Measurements from ENCODE around the gene UBE2N.

The UBE2N gene, protein sequence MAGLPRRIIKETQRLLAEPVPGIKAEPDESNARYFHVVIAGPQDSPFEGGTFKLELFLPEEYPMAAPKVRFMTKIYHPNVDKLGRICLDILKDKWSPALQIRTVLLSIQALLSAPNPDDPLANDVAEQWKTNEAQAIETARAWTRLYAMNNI

GRCh38 chr12:93441617-93442410 lies at the start of gene UBE2N:
UBE2N (minus strand) TSS chr12:93441947; CDS start chr12:93441884, 63 bp downstream.
- DNase-seq, result peak; percentile 95

- no peak for DNase-seq
These were observed 42.7 kb upstream of the UBE2N start for GRCh38 chr12:93484315-93484981.

GRCh38 chr12:93483151-93483807 lies 41.5 kb upstream of the UBE2N start:
- no peak for DNase-seq

- no peak for DNase-seq
These were observed 41.0 kb upstream of the UBE2N start for GRCh38 chr12:93482721-93483120.

- DNase-seq, result no peak
These were observed 34.8 kb upstream of the UBE2N start for GRCh38 chr12:93476555-93476954.

DNA sequence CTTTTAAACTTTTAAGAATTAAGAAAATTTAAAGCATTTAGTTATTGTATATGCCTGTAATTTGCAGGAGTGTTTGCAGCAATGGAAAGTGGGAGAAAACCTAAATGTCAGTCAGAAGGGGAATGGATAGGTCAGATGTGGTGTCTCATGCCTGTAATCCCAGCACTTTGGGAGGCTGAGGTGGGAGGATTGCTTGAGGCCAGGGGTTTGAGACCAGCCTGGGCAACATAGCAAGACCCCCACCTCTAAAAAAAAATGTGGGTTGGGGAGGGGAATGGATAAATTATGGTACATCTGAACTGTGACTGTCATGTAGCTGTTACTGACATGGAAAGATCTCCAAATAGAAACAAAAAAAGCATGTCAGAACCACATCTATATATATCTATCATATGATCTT lies 27.6 kb upstream of the UBE2N start:
- no peak for DNase-seq

DNA sequence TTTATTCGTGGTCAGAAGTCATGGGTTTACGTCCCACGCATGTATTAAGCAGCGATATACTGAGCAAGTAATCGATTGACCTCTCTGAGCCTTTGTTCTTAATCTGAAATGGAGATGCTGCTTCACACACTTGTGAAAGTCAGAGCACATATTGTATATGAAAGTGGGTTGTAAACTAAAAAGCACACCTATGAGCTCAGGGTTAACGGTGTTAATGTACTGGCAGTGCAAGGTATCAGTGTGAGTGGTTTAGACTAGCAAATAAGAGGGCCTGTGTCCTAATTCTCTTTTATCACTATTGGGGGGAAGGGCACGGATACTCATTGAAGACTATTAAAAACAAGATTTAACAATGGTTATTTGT lies 26.2 kb upstream of the UBE2N start:
- no peak for DNase-seq

GRCh38 chr12:93467351-93468007 lies 25.7 kb upstream of the UBE2N start, which contains the start of gene MRPL42:
MRPL42 (plus strand) TSS chr12:93467514; CDS start chr12:93469286, 1,772 bp downstream.
- DNase-seq, result peak; percentile 87 to 92

GRCh38 chr12:93466625-93467350 lies 25.0 kb upstream of the UBE2N start:
- no peak for DNase-seq

GRCh38 chr12:93465841-93466240 lies 24.1 kb upstream of the UBE2N start:
- DNase-seq, result no peak

- no peak for DNase-seq
These were observed 19.8 kb upstream of the UBE2N start for GRCh38 chr12:93461503-93461902.

DNA sequence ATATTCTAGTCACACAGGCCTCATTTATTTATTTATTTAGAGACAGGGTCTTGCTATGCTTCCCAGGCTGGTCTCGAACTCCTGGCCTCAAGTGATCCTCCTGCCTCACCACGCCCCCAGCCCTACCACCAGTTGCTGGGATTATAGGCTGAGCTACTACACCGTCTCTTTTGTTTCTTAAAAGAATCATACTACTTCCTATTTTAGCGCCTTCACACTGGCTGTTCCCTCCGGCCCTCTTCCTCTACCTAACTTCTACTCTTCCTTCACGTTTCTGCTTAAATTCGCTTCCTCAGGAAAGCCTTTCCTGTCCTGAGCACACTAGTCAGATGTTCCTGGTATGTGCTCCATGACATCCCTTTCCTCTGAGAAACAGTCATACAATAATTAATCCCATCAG lies 19.2 kb upstream of the UBE2N start:
- no peak for DNase-seq

DNA sequence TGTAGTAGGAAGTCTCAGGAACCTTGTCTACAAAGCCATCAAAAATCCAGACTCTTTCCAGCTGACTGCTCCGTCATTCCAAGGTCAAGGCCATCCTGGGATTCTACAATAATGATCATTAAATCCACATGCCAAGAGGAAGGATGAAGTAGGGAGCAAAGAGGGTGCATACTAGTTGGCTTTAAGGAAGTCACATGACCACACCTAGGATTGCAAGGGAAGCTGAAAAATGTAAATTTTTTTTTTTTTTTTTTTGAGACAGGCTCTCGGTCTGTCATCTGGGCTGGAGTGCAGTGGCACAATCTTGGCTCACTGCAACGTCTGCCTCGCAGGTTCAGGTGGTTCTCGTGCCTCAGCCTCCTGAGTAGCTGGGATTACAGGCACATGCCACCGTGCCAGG lies 18.3 kb upstream of the UBE2N start:
- no peak for DNase-seq

GRCh38 chr12:93459097-93459496 lies 17.4 kb upstream of the UBE2N start:
- DNase-seq, result no peak

DNA sequence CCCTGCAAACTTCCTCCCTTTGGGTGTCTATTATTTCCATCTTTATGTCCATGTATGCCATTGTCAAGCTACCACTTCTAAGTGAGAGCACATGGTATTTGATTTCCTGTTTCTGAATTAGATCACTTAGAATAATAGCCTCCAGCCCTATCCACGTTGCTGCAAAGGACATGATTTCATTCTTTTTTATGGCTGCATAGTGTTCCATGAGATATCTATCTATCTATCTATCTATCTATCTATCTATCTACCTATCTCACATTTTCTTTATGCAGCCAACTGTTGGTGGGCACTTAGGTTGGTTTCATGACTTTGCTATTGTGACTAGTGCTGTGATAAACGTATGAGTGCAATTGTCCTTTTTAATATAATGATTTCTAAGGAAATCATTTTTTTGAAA lies 14.3 kb upstream of the UBE2N start:
- DNase-seq, result no peak

DNA sequence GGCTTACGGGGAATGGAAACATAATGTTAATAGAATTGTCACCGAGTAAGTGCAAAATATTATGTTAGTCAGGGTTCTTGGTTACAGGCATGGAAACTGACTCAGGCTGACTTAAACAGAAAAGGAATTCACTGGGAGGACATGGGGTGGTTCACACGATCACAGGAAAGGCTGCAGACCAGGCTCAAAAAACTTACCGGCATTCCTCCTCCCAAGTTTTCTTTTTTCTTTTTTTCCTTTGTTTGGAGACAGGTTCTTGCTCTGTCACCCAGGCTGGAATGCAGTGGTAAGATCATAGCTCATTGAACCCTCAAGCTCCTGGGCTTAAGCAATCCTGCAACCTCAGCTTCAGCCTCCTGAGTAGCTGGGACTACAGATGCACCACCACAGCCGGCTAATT lies 11.9 kb upstream of the UBE2N start:
- no peak for DNase-seq

DNA sequence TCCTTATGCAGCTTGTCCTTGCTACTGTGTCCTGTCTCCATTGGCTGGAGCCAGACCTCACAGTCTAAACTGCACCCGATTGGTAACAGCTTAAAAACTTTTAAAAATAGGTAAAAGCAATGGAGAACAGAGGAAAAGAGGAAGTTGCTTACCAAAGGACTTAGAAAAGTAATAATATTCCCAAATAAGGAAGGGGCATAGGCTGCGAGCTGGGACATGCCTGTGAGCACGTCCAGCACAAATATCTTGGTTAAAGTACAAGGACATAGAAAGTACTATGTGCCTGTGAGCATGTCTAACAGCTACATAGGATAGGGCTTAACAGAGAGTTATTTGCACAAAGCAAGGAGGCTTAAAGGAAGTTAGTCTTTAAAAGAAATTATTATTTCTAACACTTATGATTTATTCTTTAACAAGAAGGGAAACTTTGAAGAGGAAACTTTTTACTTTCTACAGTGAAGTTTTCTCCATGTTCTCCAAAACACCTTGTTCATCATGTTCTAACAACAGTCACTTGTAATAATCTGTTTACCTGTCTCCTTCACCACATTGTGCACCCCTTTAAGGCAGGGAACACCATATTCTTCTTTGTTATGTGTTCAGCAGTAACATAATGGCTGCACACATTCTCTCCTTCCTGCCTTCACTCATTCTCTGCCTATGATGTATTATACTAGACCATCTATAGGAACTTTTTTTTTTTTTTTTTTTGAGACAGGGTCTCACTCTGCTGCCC lies 9.8 kb upstream of the UBE2N start:
- no peak for DNase-seq

DNA sequence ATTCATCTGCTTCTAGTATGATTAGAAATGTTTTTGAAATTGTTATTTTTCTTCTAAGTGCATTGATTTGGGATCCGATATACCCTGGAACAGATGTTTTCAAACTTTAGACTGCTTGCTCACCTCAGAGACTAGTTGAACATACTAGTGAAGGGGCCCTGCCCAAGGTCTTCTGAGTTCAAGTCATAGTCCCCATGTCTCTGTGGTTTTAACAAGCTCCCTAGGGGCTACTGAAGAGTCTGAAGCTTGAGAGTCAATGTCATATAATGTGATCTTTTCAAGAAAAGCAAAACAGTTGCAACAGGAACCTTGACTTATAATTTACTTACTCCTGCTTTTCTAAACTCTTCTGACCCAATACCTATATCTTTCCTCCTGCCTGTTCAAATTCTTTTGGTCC lies 7.5 kb upstream of the UBE2N start:
- DNase-seq, result no peak

GRCh38 chr12:93448796-93449195 lies 7.0 kb upstream of the UBE2N start:
- no peak for DNase-seq

- no peak for DNase-seq
These were observed 6.0 kb upstream of the UBE2N start for GRCh38 chr12:93447555-93448290.

DNA sequence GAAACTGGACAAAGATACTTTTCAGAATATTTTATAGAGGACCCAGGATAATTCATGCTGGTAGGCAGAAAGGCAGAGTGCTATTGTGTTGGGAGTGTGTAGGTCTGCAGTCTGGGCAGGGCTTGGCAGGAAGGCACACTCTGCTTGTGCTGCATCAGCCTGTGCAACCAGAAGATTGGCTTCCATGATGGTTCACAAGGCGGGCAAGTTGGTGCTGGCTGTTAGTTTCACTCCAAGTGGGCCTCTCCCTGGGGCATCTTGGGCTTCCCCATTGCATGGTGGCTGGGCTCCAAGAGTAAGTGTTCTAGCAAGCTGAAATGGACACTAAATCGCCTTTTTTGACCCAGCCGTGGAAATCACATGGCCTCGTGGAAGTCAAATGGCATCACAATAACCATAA lies 1.8 kb upstream of the UBE2N start:
- DNase-seq, result no peak
